K562 (cell line): ENCODE results near the gene SLC29A4. TPM values are rescaled to one million over a fixed set of nuclear protein-coding genes. Genes with fewer than 3 reads are reported as not detected.

Experiments
- ATAC-seq: fragments of 200-7000 bp; cut with Tn5 transposase; 3 replicates; pipeline ENCODE4 v1.9.1; 2020; ENCODE audit warnings: moderate library complexity
- BruUV-seq: library from RNA; stranded (reverse); fragments of 400-500 nt; replicated peaks from 2 replicates; lab custom pipeline; 2021; lab: Mats Ljungman, UMichigan
- CTCF ChIA-PET: fragments of 300-600 bp; formaldehyde crosslinking; extraction: SDS; loops from one replicate; lab custom pipeline; 2021; ENCODE audit warnings: low intra/inter-chr PET ratio; lab: Yijun Ruan, JAX
- POLR2A ChIA-PET: fragments of 300-600, 350-650 bp; sonication (Branson Sonifier 250); formaldehyde crosslinking; extraction: SDS; loops from one replicate; lab custom pipeline; 2021; ENCODE audit warnings: antibody characterized with exemption, inconsistent platforms; lab: Yijun Ruan, JAX
- DNase-seq, 4 experiments: peaks; one replicate each; pipeline versions ENCODE4 v3.0.0 to v3.0.0-alpha.2; 2011 to 2018; ENCODE audit warnings: low spot score in 3 of 4, mixed read lengths in 3 of 4; ENCODE audit errors: extremely low read depth in 1 of 4
- FAIRE-seq: peaks from 2 replicates; lab custom pipeline; 2011; peaks lifted over from hg19 to GRCh38; lab: Jason Lieb, UNC
- H2AFZ ChIP-seq: 2 replicates; pipeline ENCODE4 v1.6.0; 2011; ENCODE audit warnings: low read depth, low read length, control low read depth, inconsistent platforms
- H3K27ac ChIP-seq: fragments of 200-600 bp; 3 replicates; pipeline ENCODE4 v1.8.0; 2011; ENCODE audit warnings: low read depth, mild to moderate bottlenecking, control low read depth, inconsistent platforms, low read length, moderate library complexity, mixed read lengths; ENCODE audit errors: extremely low read depth
- H3K27me3 ChIP-seq, 2 experiments: fragments of 300-600 bp in 1 of 2; 2 replicates in 1 of 2; 3 replicates in 1 of 2; pipeline versions ENCODE4 v1.6.0 to v1.8.0; 2011; ENCODE audit warnings: inconsistent platforms in 2 of 2, low read length in 2 of 2, mild to moderate bottlenecking in 1 of 2, mixed read lengths in 1 of 2, moderate library complexity in 1 of 2; ENCODE audit not compliant: control insufficient read depth in 2 of 2, insufficient read depth in 2 of 2
- H3K36me3 ChIP-seq: fragments of 300-600 bp; 3 replicates; pipeline ENCODE4 v1.8.0; 2011; ENCODE audit warnings: mild to moderate bottlenecking, low read length, inconsistent platforms; ENCODE audit not compliant: control insufficient read depth, insufficient read depth
- H3K4me1 ChIP-seq, 2 experiments: fragments of 200-600 bp in 1 of 2; replicated peaks in 1 of 2; 2 replicates in 1 of 2; 3 replicates in 1 of 2; pipeline versions ENCODE4 v1.5.1 to v1.8.0; 2011; ENCODE audit warnings: inconsistent platforms in 2 of 2, low read length in 2 of 2, mild to moderate bottlenecking in 1 of 2, mixed read lengths in 1 of 2, moderate library complexity in 1 of 2; ENCODE audit not compliant: control insufficient read depth in 2 of 2, insufficient read depth in 2 of 2
- H3K4me2 ChIP-seq: 2 replicates; pipeline ENCODE4 v1.6.1; 2011; ENCODE audit warnings: low read length, control low read depth, inconsistent platforms, mixed read lengths; ENCODE audit not compliant: insufficient read depth
- H3K4me3 ChIP-seq: fragments of 200-600 bp; sonication (generic), shearing (Covaris generic); 2 replicates; pipeline ENCODE4 v1.5.1; 2016; ENCODE audit warnings: control low read depth, inconsistent platforms
- H3K79me2 ChIP-seq: fragments of 200-600 bp; 3 replicates; pipeline ENCODE4 v1.8.0; 2011; ENCODE audit warnings: low read length, inconsistent platforms; ENCODE audit not compliant: control insufficient read depth, insufficient read depth
- H3K9ac ChIP-seq, 2 experiments: 2 replicates each; pipeline versions ENCODE4 v1.6.0 to v1.6.1; 2011; ENCODE audit warnings: low read depth in 2 of 2, low read length in 2 of 2, control low read depth in 1 of 2, inconsistent platforms in 1 of 2, mild to moderate bottlenecking in 1 of 2, mixed read lengths in 1 of 2; ENCODE audit not compliant: insufficient read depth in 1 of 2
- H3K9me1 ChIP-seq: one replicate; pipeline ENCODE4 v1.6.0; 2011; ENCODE audit warnings: inconsistent platforms, mild to moderate bottlenecking, low read length, moderate library complexity; ENCODE audit not compliant: control insufficient read depth, insufficient read depth
- H3K9me3 ChIP-seq: replicated peaks from 2 replicates; pipeline ENCODE4 v1.5.1; 2011; ENCODE audit warnings: low read depth, low read length, inconsistent platforms; ENCODE audit not compliant: control insufficient read depth, insufficient read depth
- H4K20me1 ChIP-seq: replicated peaks from 2 replicates; pipeline ENCODE4 v1.6.1; 2011; ENCODE audit warnings: low read length, inconsistent platforms, mixed read lengths; ENCODE audit not compliant: control insufficient read depth, insufficient read depth
- ATF6 ChIP-seq: sonication (generic); formaldehyde crosslinking; IDR thresholded peaks from 2 replicates; pipeline ENCODE4 v1.4.0; 2020; ENCODE audit warnings: mild to moderate bottlenecking, missing genetic modification reagents
- ATF7 ChIP-seq: fragments of 450-650 bp; IDR thresholded peaks from 2 replicates; pipeline ENCODE4 v1.7.1; 2014; ENCODE audit warnings: mild to moderate bottlenecking, moderate library complexity
- ETS1 ChIP-seq: conservative IDR thresholded peaks from 2 replicates; pipeline ENCODE4 v1.6.1; 2011; ENCODE audit warnings: low read depth, mild to moderate bottlenecking, low read length; ENCODE audit not compliant: control insufficient read depth
- ETV5 ChIP-seq: sonication (generic); formaldehyde crosslinking; IDR thresholded peaks from 2 replicates; pipeline ENCODE4 v1.4.0; 2020; ENCODE audit warnings: low read depth, mild to moderate bottlenecking, missing genetic modification reagents
- FOXA1 ChIP-seq: fragments of 450-650 bp; IDR thresholded peaks from 2 replicates; pipeline ENCODE4 v1.6.1; 2016; ENCODE audit warnings: mild to moderate bottlenecking, borderline replicate concordance
- GTF2B ChIP-seq: IDR thresholded peaks from 2 replicates; pipeline ENCODE4 v1.6.1; 2011; ENCODE audit not compliant: insufficient read length; ENCODE audit errors: extremely low read depth
- HDAC2 ChIP-seq: fragments of 450-650 bp; IDR thresholded peaks from 2 replicates; pipeline ENCODE4 v1.6.1; 2016; ENCODE audit warnings: mild to moderate bottlenecking
- HMG20B ChIP-seq: fragments of 250-450 bp; sonication (Bioruptor Pico); IDR thresholded peaks from 2 replicates; pipeline ENCODE4 v1.5.0; 2021; ENCODE audit warnings: mild to moderate bottlenecking
- KLF13 ChIP-seq: fragments of 450-650 bp; IDR thresholded peaks from 2 replicates; pipeline ENCODE4 v1.6.1; 2016; ENCODE audit warnings: missing genetic modification characterization, low read depth, mild to moderate bottlenecking, missing compliant biosample characterization, moderate library complexity, borderline replicate concordance
- RB1 ChIP-seq: fragments of 450-650 bp; IDR thresholded peaks from 2 replicates; pipeline ENCODE4 v1.6.1; 2017; ENCODE audit warnings: low read depth, mild to moderate bottlenecking
- SMAD2 ChIP-seq: fragments of 150-350 bp; IDR thresholded peaks from 2 replicates; pipeline ENCODE4 v1.6.1; 2014; ENCODE audit warnings: low read depth, mild to moderate bottlenecking, low read length
- TSHZ1 ChIP-seq: fragments of 250-450 bp; sonication (Bioruptor Pico); IDR thresholded peaks from 2 replicates; pipeline ENCODE4 v1.4.0; 2020; ENCODE audit warnings: mild to moderate bottlenecking, moderate library complexity
- ZNF77 ChIP-seq: fragments of 250-450 bp; sonication (Bioruptor Pico); IDR thresholded peaks from 2 replicates; pipeline ENCODE4 v1.5.0; 2020
- WGBS: fragments of 100-300 bp; shearing (Covaris generic); methylation state at CpG from one replicate; pipeline ENCODE4 v1.1.6; 2016; ENCODE audit warnings: low coverage, mixed read lengths; ENCODE audit not compliant: insufficient coverage; ENCODE audit errors: missing lambda C conversion rate; 5-methylcytosine and 5-hydroxymethylcytosine counted together
- in situ Hi-C: fragments of 300-500 bp; cut with MboI; formaldehyde crosslinking; loops from 4 replicates; pipeline ENCODE4 v1.15.0; 2018; ENCODE audit warnings: inconsistent platforms, mixed read lengths
- intact Hi-C: fragments of 100-400 bp; cut with micrococcal nuclease; formaldehyde crosslinking; loops from 2 replicates; pipeline ENCODE4 v1.14.2; 2022
- polyA plus RNA-seq, 8 experiments: library from polyadenylated mRNA; depleted of rRNA in 4 of 8; stranded (reverse) in 5 of 8; unstranded in 3 of 8; fragments of >200 nt; fragmentation: Nextera tagmentation in 2 of 8; fragmentation: Illumina TruSeq in 1 of 8; extraction: Ambion mirVana in 2 of 8; extraction: Trizol in 1 of 8; gene quantifications; 2 replicates each; pipeline versions ENCODE4 v1.2.1 to v1.2.3, GENCODE V29; 2011 to 2014; ENCODE audit warnings: inconsistent platforms in 1 of 8, missing spikeins in 1 of 8
- total RNA-seq, 7 experiments: library from RNA; depleted of rRNA in 6 of 7; stranded (reverse); fragments of >200 nt in 6 of 7; fragmentation: Illumina TruSeq in 2 of 7; extraction: Trizol in 2 of 7; gene quantifications; 2 replicates each; pipeline versions ENCODE4 v1.2.1 to v1.2.3, GENCODE V29; 2011 to 2021; ENCODE audit warnings: low replicate concordance in 1 of 7

Gene SLC29A4
- total and polyA plus RNA-seq, 9 of the 15 experiments (the other 6 are each of a cell fraction or from before 2014, with no cell fraction given), result 0.01 to 1.2 (median 0.37) TPM

GRCh38 chr7:5350174-5350463 is 67.4 kb downstream of the SLC29A4 start:
- ChIA-PET CTCF (no interaction called here), POLR2A (no interaction called here)
- Histone ChIP-seq H3K79me2 (no peaks in the 10 kb centered on the region), H3K9me1 (no peaks in the 10 kb centered on the region), H3K9me3 (no peaks in the 10 kb centered on the region), H2AFZ (no peak overlapping the region), H4K20me1 (0 out of 2 replicates have a peak, but pooled peaks cover 7% of the 10 kb centered on the region), H3K9ac (no peak overlapping the region), H3K27me3 (no peaks in the 10 kb centered on the region), H3K36me3 (peaks cover 11% of the 10 kb centered on the region; the same call in 1 of the 3 replicates), H3K4me2 (no peak overlapping the region), H3K4me3 (no peak overlapping the region), H3K4me1 (peaks cover 0 to 20% of the 10 kb centered on the region in 2 experiments; a peak in 2 of 5 replicates), H3K27ac (no peak overlapping the region)
- intact Hi-C loops (no loop called here), in situ Hi-C loops (loop anchor here (10.0 kb wide), 1 partner anchor 325 kb away; no protein-coding TSS in a partner anchor)
- no peak for DNase-seq
- no peak for FAIRE-seq
- no peak for ATAC-seq
- BruUV-seq, result no TSS peak
- WGBS, result 91% methylated on average over 4 of the region's 15 CpGs
- TF ChIP-seq GTF2B, result no peak
- no peak for TF ChIP-seq KLF13 (tag)
- no peak for TF ChIP-seq SMAD2
- TF ChIP-seq FOXA1, result no peak
- TF ChIP-seq RB1, result no peak
- TF ChIP-seq ETS1, result no peak
- TF ChIP-seq TSHZ1 (CRISPR knock-in tag), result no peak
- no peak for TF ChIP-seq ATF6 (CRISPR knock-in tag)
- TF ChIP-seq ETV5 (CRISPR knock-in tag), result no peak
- TF ChIP-seq HMG20B, result no peak
- no peak for TF ChIP-seq ZNF77
- TF ChIP-seq HDAC2, result no peak
- TF ChIP-seq ATF7, result no peak
